ENCODE measurements around the gene TSSK3.

GRCh38 chr1:32357614-32358013 is 4.7 kb upstream of the TSSK3 start:
- TF ChIP-seq CTCF (IDR thresholded peaks at IDR 0.05; ENCODE audit: low read depth, low read length, poor library complexity, severe bottlenecking) (no peak), EZH2phosphoT487 (IDR thresholded peaks at IDR 0.05; ENCODE audit: borderline replicate concordance, low read length) (no peak)

All from DOHH2 (cell line).